SK-N-DZ (cell line): ENCODE data around the gene TMEM184B.

Experiments
- DNase-seq: peaks from one replicate; pipeline ENCODE4 v3.0.0-alpha.2; 2015; ENCODE audit warnings: low spot score

TMEM184B gene

GRCh38 chr22:38205261-38206128 lies 67.3 kb downstream of the TMEM184B start:
- DNase-seq = no peak

GRCh38 chr22:38204784-38205183 lies 68.0 kb downstream of the TMEM184B start:
- DNase-seq = no peak

GRCh38 chr22:38203855-38204514 lies 68.8 kb downstream of the TMEM184B start:
- DNase-seq = no peak

GRCh38 chr22:38203090-38203810 lies 69.6 kb downstream of the TMEM184B start:
- DNase-seq = no peak

- peak; percentile 49 for DNase-seq
Observed at GRCh38 chr22:38202437-38203089, 70.2 kb downstream of the TMEM184B start.

GRCh38 chr22:38201711-38202436 lies 70.9 kb downstream of the TMEM184B start, which contains the start of gene MAFF:
TSS of gene MAFF (plus strand) at chr22:38201994. CDS start at chr22:38213854, 11,860 bp downstream.
- DNase-seq = peak; percentile 92

GRCh38 chr22:38201371-38201710 lies 71.5 kb downstream of the TMEM184B start:
- no peak for DNase-seq

GRCh38 chr22:38199826-38200559 lies 72.8 kb downstream of the TMEM184B start:
- DNase-seq = no peak

- no peak for DNase-seq
Observed at GRCh38 chr22:38196791-38197419, 75.9 kb downstream of the TMEM184B start.

GRCh38 chr22:38193580-38193979 lies 79.2 kb downstream of the TMEM184B start:
- DNase-seq = no peak

GRCh38 chr22:38192475-38192863 lies 80.3 kb downstream of the TMEM184B start:
- no peak for DNase-seq

- DNase-seq = no peak
Observed at GRCh38 chr22:38191731-38192474, 80.9 kb downstream of the TMEM184B start.

- no peak for DNase-seq
Observed at GRCh38 chr22:38191055-38191454, 81.8 kb downstream of the TMEM184B start.

- DNase-seq = no peak
Observed at GRCh38 chr22:38190581-38190980, 82.2 kb downstream of the TMEM184B start.

GRCh38 chr22:38189104-38189503 lies 83.7 kb downstream of the TMEM184B start:
- DNase-seq = no peak

- no peak for DNase-seq
Observed at GRCh38 chr22:38187413-38188212, 85.2 kb downstream of the TMEM184B start.

GRCh38 chr22:38186429-38186828 lies 86.4 kb downstream of the TMEM184B start:
- no peak for DNase-seq

- no peak for DNase-seq
Observed at GRCh38 chr22:38184788-38185187, 88.0 kb downstream of the TMEM184B start.
